Measurements from ENCODE around the gene RNF213.
"Not testable (repeated sequence)": the region's sequence is repeated elsewhere in the genome, so short reads cannot be mapped to it uniquely, and the experiment has no call there.

The RNF213 gene

GRCh38 chr17:80395402-80396151, 134.9 kb downstream of the RNF213 start:
- Histone ChIP-seq H3K27me3 (ENCODE audit: insufficient read depth, low read depth, severe bottlenecking) (no peaks in the 10 kb centered on the region), H3K9me3 (ENCODE audit: severe bottlenecking) (peaks cover under 1% of the 10 kb centered on the region), H3K4me3 (ENCODE audit: low read depth, low read length) (no peak overlapping the region), H3K27ac (no peak overlapping the region), H3K36me3 (peaks cover 41% of the 10 kb centered on the region)
- no peak for DNase-seq
- TF ChIP-seq CTCF (IDR thresholded peaks at IDR 0.05; ENCODE audit: low read depth, low read length), result no peak

- DNase-seq, result no peak
- peaks cover 3% of the 10 kb centered on the region for H3K9me3 ChIP-seq (ENCODE audit: severe bottlenecking)
- no peaks in the 10 kb centered on the region for H3K27me3 ChIP-seq (ENCODE audit: insufficient read depth, low read depth, severe bottlenecking)
- no peak overlapping the region for H3K4me3 ChIP-seq (ENCODE audit: low read depth, low read length)
- TF ChIP-seq CTCF (IDR thresholded peaks at IDR 0.05; ENCODE audit: low read depth, low read length), result no peak
- peaks cover 33% of the 10 kb centered on the region for H3K36me3 ChIP-seq
- H3K27ac ChIP-seq, result no peak overlapping the region
Measured at GRCh38 chr17:80396157-80397033, 135.7 kb downstream of the RNF213 start.

GRCh38 chr17:80397034-80397387, 136.4 kb downstream of the RNF213 start:
- Histone ChIP-seq H3K27me3 (ENCODE audit: insufficient read depth, low read depth, severe bottlenecking) (no peaks in the 10 kb centered on the region), H3K4me3 (ENCODE audit: low read depth, low read length) (no peak overlapping the region), H3K27ac (no peak overlapping the region), H3K36me3 (peaks cover 29% of the 10 kb centered on the region), H3K9me3 (ENCODE audit: severe bottlenecking) (peaks cover 3% of the 10 kb centered on the region)
- no peak for DNase-seq
- no peak for TF ChIP-seq CTCF (IDR thresholded peaks at IDR 0.05; ENCODE audit: low read depth, low read length)

- no peaks in the 10 kb centered on the region for H3K27me3 ChIP-seq (ENCODE audit: insufficient read depth, low read depth, severe bottlenecking)
- peaks cover 25% of the 10 kb centered on the region for H3K36me3 ChIP-seq
- H3K9me3 ChIP-seq (ENCODE audit: severe bottlenecking), result peaks cover 3% of the 10 kb centered on the region
- H3K4me3 ChIP-seq (ENCODE audit: low read depth, low read length), result no peak overlapping the region
- no peak for DNase-seq
- no peak for TF ChIP-seq CTCF (IDR thresholded peaks at IDR 0.05; ENCODE audit: low read depth, low read length)
- no peak overlapping the region for H3K27ac ChIP-seq
Measured at GRCh38 chr17:80397686-80398085, 137.0 kb downstream of the RNF213 start.

GRCh38 chr17:80401086-80401485, 140.4 kb downstream of the RNF213 start:
- H3K4me3 ChIP-seq (ENCODE audit: low read depth, low read length); H3K36me3 ChIP-seq; DNase-seq; H3K27ac ChIP-seq; H3K27me3 ChIP-seq (ENCODE audit: insufficient read depth, low read depth, severe bottlenecking); H3K9me3 ChIP-seq (ENCODE audit: severe bottlenecking): not testable (repeated sequence)

GRCh38 chr17:80402102-80402501, 141.4 kb downstream of the RNF213 start:
- not testable (repeated sequence) for H3K9me3 ChIP-seq (ENCODE audit: severe bottlenecking); H3K36me3 ChIP-seq; H3K4me3 ChIP-seq (ENCODE audit: low read depth, low read length); H3K27ac ChIP-seq; H3K27me3 ChIP-seq (ENCODE audit: insufficient read depth, low read depth, severe bottlenecking); DNase-seq
